H1 (cell line): Measurements from ENCODE around the gene DUSP11. TPM values are rescaled to one million over a fixed set of nuclear protein-coding genes. Genes with fewer than 3 reads are reported as not detected.

Experiments
- CTCF ChIA-PET: fragments of 300-600 bp; sonication (Branson Sonifier 250); formaldehyde crosslinking; loops from one replicate; lab custom pipeline; 2021; ENCODE audit not compliant: partially characterized antibody; lab: Charles Lee
- POLR2A ChIA-PET: fragments of 300-600 bp; sonication (Branson Sonifier 250); formaldehyde crosslinking; loops from one replicate; lab custom pipeline; 2021; ENCODE audit warnings: inconsistent platforms; ENCODE audit not compliant: partially characterized antibody; lab: Charles Lee
- DNase-seq, 2 experiments: peaks; one replicate each; pipeline versions ENCODE4 v3.0.0 to v3.0.0-alpha.2; 2010 to 2022; ENCODE audit warnings: low spot score in 2 of 2, low read depth in 1 of 2, mixed read lengths in 1 of 2
- FAIRE-seq: peaks from 2 replicates; lab custom pipeline; 2011; peaks lifted over from hg19 to GRCh38; lab: Jason Lieb, UNC
- H2AFZ ChIP-seq: 2 replicates; pipeline ENCODE4 v1.8.1; 2012; ENCODE audit warnings: low read length, inconsistent platforms
- H2AK5ac ChIP-seq: 2 replicates; pipeline ENCODE4 v1.6.1; 2013; ENCODE audit warnings: low read depth, low read length
- H2BK120ac ChIP-seq: replicated peaks from 2 replicates; pipeline ENCODE3; 2013; ENCODE audit warnings: low read depth, low read length, inconsistent platforms
- H2BK12ac ChIP-seq: 2 replicates; pipeline ENCODE4 v1.6.1; 2013; ENCODE audit warnings: low read depth, low read length
- H2BK15ac ChIP-seq: 2 replicates; pipeline ENCODE4 v1.6.1; 2013; ENCODE audit warnings: low read length
- H2BK20ac ChIP-seq: 2 replicates; pipeline ENCODE4 v1.6.1; 2013; ENCODE audit warnings: low read length
- H2BK5ac ChIP-seq: 2 replicates; pipeline ENCODE4 v1.6.1; 2013; ENCODE audit warnings: low read depth, low read length
- H3K14ac ChIP-seq: 2 replicates; pipeline ENCODE4 v1.6.1; 2013; ENCODE audit warnings: inconsistent platforms; ENCODE audit not compliant: insufficient read length
- H3K18ac ChIP-seq: 2 replicates; pipeline ENCODE4 v1.6.1; 2013; ENCODE audit warnings: low read length; ENCODE audit errors: extremely low read depth
- H3K23ac ChIP-seq: 2 replicates; pipeline ENCODE4 v1.6.1; 2013; ENCODE audit warnings: inconsistent platforms; ENCODE audit not compliant: insufficient read length
- H3K23me2 ChIP-seq: 2 replicates; pipeline ENCODE4 v1.6.1; 2013; ENCODE audit warnings: low read depth, low read length
- H3K27ac ChIP-seq: 2 replicates; pipeline ENCODE4 v1.6.1; 2011; ENCODE audit warnings: low read depth, low read length, inconsistent platforms
- H3K27me3 ChIP-seq, 4 experiments: replicated peaks in 1 of 4; 1 replicate in 1 of 4; 2 replicates in 3 of 4; pipeline versions ENCODE4 v1.6.1 to v1.8.1; 2011 to 2013; ENCODE audit warnings: low read length in 3 of 4, mild to moderate bottlenecking in 3 of 4, inconsistent platforms in 2 of 4, mixed read lengths in 2 of 4, moderate library complexity in 1 of 4; ENCODE audit not compliant: control insufficient read depth in 3 of 4, insufficient read depth in 3 of 4; ENCODE audit errors: extremely low read depth in 1 of 4
- H3K36me3 ChIP-seq, 4 experiments: 2 replicates each; pipeline versions ENCODE4 v1.6.1 to v1.8.1; 2011 to 2013; ENCODE audit warnings: mild to moderate bottlenecking in 4 of 4, low read length in 3 of 4, moderate library complexity in 2 of 4, control low read depth in 1 of 4, inconsistent platforms in 1 of 4; ENCODE audit not compliant: insufficient read depth in 4 of 4, control insufficient read depth in 2 of 4
- H3K4ac ChIP-seq: replicated peaks from 2 replicates; pipeline ENCODE3; 2013; ENCODE audit warnings: low read length, low read depth, mixed read lengths, inconsistent platforms; ENCODE audit not compliant: insufficient read length
- H3K4me1 ChIP-seq, 4 experiments: replicated peaks in 1 of 4; 1 replicate in 1 of 4; 2 replicates in 3 of 4; pipeline versions ENCODE4 v1.6.1 to v1.8.1; 2011 to 2013; ENCODE audit warnings: low read length in 3 of 4, inconsistent platforms in 2 of 4, mixed read lengths in 1 of 4; ENCODE audit not compliant: insufficient read depth in 4 of 4, control insufficient read depth in 3 of 4
- H3K4me2 ChIP-seq, 2 experiments: 2 replicates each; pipeline versions ENCODE4 v1.6.1 to v1.8.1; 2011 to 2013; ENCODE audit warnings: low read depth in 2 of 2, low read length in 2 of 2, control low read depth in 1 of 2, inconsistent platforms in 1 of 2, mild to moderate bottlenecking in 1 of 2; ENCODE audit not compliant: insufficient read depth in 1 of 2
- H3K4me3 ChIP-seq, 4 experiments: fragments of 200-600, 300-600 bp in 1 of 4; sonication (generic), shearing (Covaris generic), sonication (Bioruptor Twin) in 1 of 4; 2 replicates each; pipeline versions ENCODE4 v1.5.1 to v1.8.1; 2011 to 2016; ENCODE audit warnings: low read length in 4 of 4, low read depth in 3 of 4, control low read depth in 2 of 4, inconsistent platforms in 2 of 4, mild to moderate bottlenecking in 2 of 4, mixed read lengths in 1 of 4, moderate library complexity in 1 of 4; ENCODE audit not compliant: insufficient read depth in 2 of 4; ENCODE audit errors: extremely low read depth in 1 of 4
- H3K56ac ChIP-seq: replicated peaks from 2 replicates; pipeline ENCODE3; 2013; ENCODE audit warnings: low read depth, mild to moderate bottlenecking, mixed read lengths, low read length, inconsistent platforms; ENCODE audit not compliant: insufficient read length
- H3K79me1 ChIP-seq: 2 replicates; pipeline ENCODE4 v1.6.1; 2013; ENCODE audit warnings: low read depth, low read length, control low read depth
- H3K79me2 ChIP-seq, 2 experiments: 2 replicates each; pipeline versions ENCODE4 v1.6.1 to v1.8.1; 2012 to 2013; ENCODE audit warnings: low read length in 2 of 2, mild to moderate bottlenecking in 2 of 2, inconsistent platforms in 1 of 2; ENCODE audit not compliant: insufficient read depth in 2 of 2, control insufficient read depth in 1 of 2
- H3K9ac ChIP-seq, 4 experiments: replicated peaks in 1 of 4; 1 replicate in 1 of 4; 2 replicates in 3 of 4; pipeline versions ENCODE4 v1.6.1 to v1.8.1; 2011 to 2013; ENCODE audit warnings: low read depth in 3 of 4, low read length in 3 of 4, control low read depth in 2 of 4, mild to moderate bottlenecking in 2 of 4, moderate library complexity in 2 of 4, inconsistent platforms in 1 of 4; ENCODE audit errors: extremely low read depth in 1 of 4
- H3K9me3 ChIP-seq, 2 experiments: 2 replicates each; pipeline versions ENCODE4 v1.6.1 to v1.8.1; 2012 to 2013; ENCODE audit warnings: mild to moderate bottlenecking in 2 of 2, moderate library complexity in 2 of 2, control low read depth in 1 of 2, inconsistent platforms in 1 of 2, low read depth in 1 of 2, low read length in 1 of 2, mixed read lengths in 1 of 2; ENCODE audit not compliant: insufficient read depth in 2 of 2
- H4K20me1 ChIP-seq, 2 experiments: replicated peaks in 1 of 2; 2 replicates each; pipeline versions ENCODE3 to v1.8.1; 2011 to 2013; ENCODE audit warnings: inconsistent platforms in 2 of 2, low read length in 2 of 2, mild to moderate bottlenecking in 1 of 2; ENCODE audit not compliant: insufficient read depth in 2 of 2, control insufficient read depth in 1 of 2
- H4K5ac ChIP-seq: 2 replicates; pipeline ENCODE4 v1.6.1; 2013; ENCODE audit warnings: low read length, low read depth, mixed read lengths, inconsistent platforms; ENCODE audit not compliant: insufficient read length
- H4K8ac ChIP-seq: 2 replicates; pipeline ENCODE4 v1.8.0; 2013; ENCODE audit warnings: mild to moderate bottlenecking, moderate library complexity, low read length, inconsistent platforms; ENCODE audit not compliant: insufficient read depth; ENCODE audit errors: extremely low read depth
- H4K91ac ChIP-seq: replicated peaks from 2 replicates; pipeline ENCODE3; 2013; ENCODE audit warnings: low read length, mixed read lengths, inconsistent platforms; ENCODE audit not compliant: insufficient read length
- ASH2L ChIP-seq: fragments of 200-600, 300-600 bp; sonication (generic); IDR thresholded peaks from one replicate; pipeline ENCODE4 v1.7.1; 2017; ENCODE audit warnings: low read length
- CHD1 ChIP-seq: IDR thresholded peaks from 2 replicates; pipeline ENCODE4 v1.6.1; 2012; ENCODE audit warnings: low read depth, low read length, improper control_type of control experiment
- CREB1 ChIP-seq: IDR thresholded peaks from 2 replicates; pipeline ENCODE4 v1.6.1; 2012; ENCODE audit warnings: inconsistent platforms
- EGR1 ChIP-seq: IDR thresholded peaks from 2 replicates; pipeline ENCODE4 v1.6.1; 2011; ENCODE audit warnings: low read depth, low read length, borderline replicate concordance
- EZH2 ChIP-seq: fragments of 200-600 bp; sonication (generic); IDR thresholded peaks from 2 replicates; pipeline ENCODE4 v1.7.1; 2012; ENCODE audit warnings: low read depth, mild to moderate bottlenecking, moderate library complexity, low read length, inconsistent platforms; ENCODE audit not compliant: severe bottlenecking
- GABPA ChIP-seq: IDR thresholded peaks from 2 replicates; pipeline ENCODE4 v1.6.1; 2011; ENCODE audit warnings: mild to moderate bottlenecking, low read length, moderate library complexity, borderline replicate concordance; ENCODE audit not compliant: insufficient read depth
- HDAC2 ChIP-seq, 2 experiments: fragments of 300-600 bp in 1 of 2; sonication (generic) in 1 of 2; IDR thresholded peaks; 2 replicates each; pipeline ENCODE4 v1.6.1; 2011 to 2012; ENCODE audit warnings: low read depth in 2 of 2, low read length in 2 of 2, mild to moderate bottlenecking in 2 of 2, moderate library complexity in 2 of 2, borderline replicate concordance in 1 of 2, inconsistent platforms in 1 of 2
- KDM5A ChIP-seq: fragments of 200-600 bp; IDR thresholded peaks from 2 replicates; pipeline ENCODE4 v1.7.1; 2012; ENCODE audit warnings: mild to moderate bottlenecking, low read length, inconsistent platforms, mixed read lengths
- MAFK ChIP-seq: IDR thresholded peaks from 2 replicates; pipeline ENCODE4 v1.6.1; 2012; ENCODE audit warnings: low read depth, mild to moderate bottlenecking, improper control_type of control experiment, low read length
- NRF1 ChIP-seq: IDR thresholded peaks from 2 replicates; pipeline ENCODE4 v1.6.1; 2011; ENCODE audit warnings: mild to moderate bottlenecking, low read depth, low read length, improper control_type of control experiment
- PHF8 ChIP-seq: fragments of 200-600 bp; sonication (generic); conservative IDR thresholded peaks from 2 replicates; pipeline ENCODE4 v1.7.1; 2012; ENCODE audit warnings: low read depth, mild to moderate bottlenecking, inconsistent platforms, low read length, moderate library complexity
- RFX5 ChIP-seq: IDR thresholded peaks from 2 replicates; pipeline ENCODE4 v1.6.1; 2011; ENCODE audit warnings: low read depth, low read length, improper control_type of control experiment, borderline replicate concordance
- SP4 ChIP-seq: IDR thresholded peaks from 2 replicates; pipeline ENCODE4 v1.6.1; 2012; ENCODE audit warnings: low read length, inconsistent platforms
- SRF ChIP-seq: IDR thresholded peaks from 2 replicates; pipeline ENCODE4 v1.6.1; 2011; ENCODE audit warnings: mild to moderate bottlenecking, low read depth, low read length, moderate library complexity
- TAF1 ChIP-seq: IDR thresholded peaks from 2 replicates; pipeline ENCODE4 v1.6.1; 2011; ENCODE audit warnings: mild to moderate bottlenecking, low read depth, low read length
- TCF12 ChIP-seq: IDR thresholded peaks from 2 replicates; pipeline ENCODE4 v1.6.1; 2011; ENCODE audit warnings: low read depth, mild to moderate bottlenecking, low read length
- WGBS, 2 experiments: shearing (Covaris generic) in 1 of 2; methylation state at CpG; one replicate each; pipeline versions ENCODE4 v1.1.6 to v1.1.7; 2013 to 2015; ENCODE audit warnings: low lambda C conversion rate in 2 of 2, mixed read lengths in 2 of 2, inconsistent platforms in 1 of 2, low coverage in 1 of 2, missing lambda C conversion rate in 1 of 2; ENCODE audit not compliant: insufficient replicate concordance in 2 of 2, insufficient coverage in 1 of 2, insufficient read length in 1 of 2; ENCODE audit errors: extremely low coverage in 1 of 2, missing lambda C conversion rate in 1 of 2; 5-methylcytosine and 5-hydroxymethylcytosine counted together
- polyA plus RNA-seq, 7 experiments: library from polyadenylated mRNA; depleted of rRNA in 3 of 7; stranded (reverse) in 5 of 7; unstranded in 2 of 7; fragments of >200 nt in 5 of 7; fragments of 200-250 nt in 2 of 7; gene quantifications; 1 replicate in 5 of 7; 2 replicates in 1 of 7; 4 replicates in 1 of 7; pipeline versions ENCODE4 v1.2.1 to v1.2.3, GENCODE V29; 2011 to 2013; ENCODE audit warnings: missing spikeins in 2 of 7, mixed read lengths in 2 of 7
- total RNA-seq: library from RNA; stranded (reverse); fragmentation: NEBNext Ultra II Directional; extraction: Animal tissue kit (Norgen Biotek cat#: 25700); gene quantifications from 2 replicates; pipeline ENCODE4 v1.2.1, GENCODE V29; 2021

DUSP11 gene
- total and polyA plus RNA-seq, 2 of the 8 experiments (the other 6 are each of a cell fraction or from before 2014, with no cell fraction given): 12.2 to 19.1 TPM

DNA sequence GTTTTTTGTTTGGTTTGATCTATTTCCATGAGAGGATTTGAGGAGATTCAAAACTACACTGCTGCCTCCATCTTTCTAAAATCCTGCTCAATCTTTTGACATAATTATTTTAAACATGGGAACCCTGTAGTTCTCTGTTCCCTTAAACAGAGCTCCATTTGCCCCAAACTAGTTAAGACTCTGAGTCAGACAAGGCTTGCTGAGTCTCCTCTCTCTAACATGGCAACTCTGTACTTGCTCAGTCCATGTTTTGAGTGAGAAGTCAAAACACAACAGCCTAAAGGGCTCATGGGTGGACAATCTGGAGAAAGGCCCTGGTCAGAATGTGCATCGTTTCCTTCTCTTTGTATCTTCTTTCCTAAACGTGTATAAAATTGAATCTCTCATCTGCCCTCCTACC, 41.8 kb upstream of the DUSP11 start:
- DNase-seq (no peak), FAIRE-seq (no peak)
- Histone ChIP-seq H3K56ac (no peak overlapping the region), H4K8ac (no peak overlapping the region), H3K14ac (no peak overlapping the region), H3K4me3 (no peak overlapping the region), H3K23ac (no peak overlapping the region), H3K23me2 (no peaks in the 10 kb centered on the region), H3K4me2 (no peak overlapping the region), H2AK5ac (no peak overlapping the region), H3K4ac (no peak overlapping the region), H4K91ac (no peak overlapping the region), H3K79me2 (no peaks in the 10 kb centered on the region), H3K4me1 (no peaks in the 10 kb centered on the region), H3K79me1 (no peaks in the 10 kb centered on the region), H3K18ac (no peak overlapping the region), H2BK15ac (no peak overlapping the region), H2BK12ac (no peak overlapping the region), H3K27me3 (peaks cover 0 to 7% (median 1%) of the 10 kb centered on the region in 4 experiments; a peak in 3 of 7 replicates), H4K20me1 (no peaks in the 10 kb centered on the region), H3K36me3 (no peaks in the 10 kb centered on the region), H2AFZ (no peak overlapping the region), H4K5ac (no peak overlapping the region), H2BK5ac (no peak overlapping the region), H2BK120ac (no peak overlapping the region), H3K27ac (no peak overlapping the region), H2BK20ac (no peak overlapping the region), H3K9me3 (no peaks in the 10 kb centered on the region), H3K9ac (no peak overlapping the region)
- no peak for TF ChIP-seq PHF8
- TF ChIP-seq EZH2: no peak
- no peak for TF ChIP-seq HDAC2 (IDR thresholded peaks at IDR 0.05; ENCODE audit: borderline replicate concordance in 1 of 2, low read depth in 2 of 2, low read length in 2 of 2)
- no peak for TF ChIP-seq GABPA
- no peak for TF ChIP-seq ASH2L
- TF ChIP-seq RFX5: no peak
- TF ChIP-seq CHD1: no peak
- TF ChIP-seq NRF1: no peak
- no peak for TF ChIP-seq TCF12
- TF ChIP-seq KDM5A: no peak
- no peak for TF ChIP-seq CREB1
- no peak for TF ChIP-seq MAFK
- no peak for TF ChIP-seq SRF
- no peak for TF ChIP-seq SP4
- TF ChIP-seq TAF1: no peak
- no peak for TF ChIP-seq EGR1
- 92% methylated on average over 2 of the region's 2 CpGs; no CpG with 5 or more reads in 1 of the 2 experiments for WGBS, 2 experiments
- CTCF ChIA-PET: interaction anchor here (0.7 to 4.8 kb wide), 4 partner anchors 18 to 451 kb away, joined by 3 to 31 read pairs (median 4); no protein-coding TSS in a partner anchor
- POLR2A ChIA-PET: no interaction called here
